ENCODE measurements around the gene LRPPRC. TPM values are rescaled to one million over a fixed set of nuclear protein-coding genes. Genes with fewer than 3 reads are reported as not detected.

The LRPPRC gene
- total and polyA plus RNA-seq, 9 of the 15 experiments (the other 6 are each of a cell fraction or from before 2014, with no cell fraction given): 41.5 to 214 (median 138) TPM

GRCh38 chr2:43995733-43996533 is at the start of gene LRPPRC (continued):
- TF ChIP-seq CBX2 (IDR thresholded peaks at IDR 0.05; ENCODE audit: insufficient read depth, low read length, poor library complexity, severe bottlenecking) (no peak), NBN (IDR thresholded peaks at IDR 0.05; ENCODE audit: low read depth) (no peak), HDAC6 (IDR thresholded peaks at IDR 0.05; ENCODE audit: low read depth, low read length) (no peak), NRF1 (conservative IDR thresholded peaks at IDR 0.05 in 1 of 2, IDR thresholded peaks at IDR 0.05 in 1 of 2) (peak; percentile 40 to 50; a peak in 2 of 4 replicates), C11orf30 (IDR thresholded peaks at IDR 0.05; ENCODE audit: low read depth) (peak; percentile 89), DIDO1 (tag; IDR thresholded peaks at IDR 0.05; ENCODE audit: low read depth) (peak; percentile 85), ZNF518B (CRISPR knock-in tag; IDR thresholded peaks at IDR 0.05) (no peak), ZBTB8A (IDR thresholded peaks at IDR 0.05; ENCODE audit: partially characterized antibody) (no peak), CBFB (CRISPR knock-in tag; IDR thresholded peaks at IDR 0.05) (peak; percentile 80; the same call in 1 of the 2 replicates), STAT5A (IDR thresholded peaks at IDR 0.05; ENCODE audit: borderline replicate concordance, low read length) (peak; percentile 33; the same call in 1 of the 2 replicates), HES1 (IDR thresholded peaks at IDR 0.05; ENCODE audit: low read depth) (no peak), SRSF3 (IDR thresholded peaks at IDR 0.05; ENCODE audit: insufficient read depth, low read length) (0 out of 2 replicates have a peak, but pooled peaks have one; percentile 40), CREB1 (IDR thresholded peaks at IDR 0.05) (no peak; the same call in 1 of the 2 replicates), CREB1 (CRISPR knock-in tag; IDR thresholded peaks at IDR 0.05) (no peak), CAMTA2 (CRISPR knock-in tag; conservative IDR thresholded peaks at IDR 0.05) (no peak), ZFPM2 (CRISPR knock-in tag; IDR thresholded peaks at IDR 0.05) (no peak), MXD1 (CRISPR knock-in tag; IDR thresholded peaks at IDR 0.05; ENCODE audit: borderline replicate concordance, poor library complexity, severe bottlenecking) (peak; percentile 95), FUS (optimal IDR thresholded peaks at IDR 0.05; ENCODE audit: low read depth, low read length) (peak; percentile 25), ETS1 (conservative IDR thresholded peaks at IDR 0.05; ENCODE audit: control insufficient read depth, low read depth, low read length) (peak; percentile 69; the same call in 1 of the 2 replicates), RBM25 (IDR thresholded peaks at IDR 0.05; ENCODE audit: low read depth, low read length, severe bottlenecking) (no peak), MED1 (CRISPR knock-in tag; IDR thresholded peaks at IDR 0.05; ENCODE audit: borderline replicate concordance) (no peak), RBM39 (optimal IDR thresholded peaks at IDR 0.05; ENCODE audit: low read depth, low read length) (no peak)

Data from K562 (cell line).